ENCODE results near the gene SLC39A6.
"Not testable (repeated sequence)": the region's sequence is repeated elsewhere in the genome, so short reads cannot be mapped to it uniquely, and the experiment has no call there.

- TF ChIP-seq POLR2A (IDR thresholded peaks at IDR 0.05; ENCODE audit: borderline replicate concordance, extremely low read depth, insufficient read depth, insufficient read length); YY1 (IDR thresholded peaks at IDR 0.05; ENCODE audit: extremely low read depth, insufficient replicate concordance, low read depth, low read length); POLR2AphosphoS5 (IDR thresholded peaks at IDR 0.05; ENCODE audit: low read depth, low read length); CTCF (IDR thresholded peaks at IDR 0.05 in 2 of 3, conservative IDR thresholded peaks at IDR 0.05 in 1 of 3; ENCODE audit: borderline replicate concordance in 1 of 3, insufficient read depth in 1 of 3, low read depth in 2 of 3, low read length in 2 of 3); ZNF274 (IDR thresholded peaks at IDR 0.05; ENCODE audit: low read depth, low read length); CEBPB (IDR thresholded peaks at IDR 0.05; ENCODE audit: low read depth); EZH2phosphoT487 (IDR thresholded peaks at IDR 0.05; ENCODE audit: borderline replicate concordance); ZFX (IDR thresholded peaks at IDR 0.05); TCF7L2 (IDR thresholded peaks at IDR 0.05; ENCODE audit: borderline replicate concordance, extremely low read depth, insufficient read depth, insufficient read length); EZH2 (IDR thresholded peaks at IDR 0.05): not testable (repeated sequence)
These were observed 37.0 kb downstream of the SLC39A6 start for GRCh38 chr18:36092116-36092515.

Measured in HCT116 (cell line).